GM18858 (cell line): ENCODE measurements around the gene CCNB3.

Source experiments
- ATAC-seq: cut with Tn5 transposase; IDR thresholded peaks from one replicate; pipeline ENCODE4 v1.9.1; 2021; ENCODE audit not compliant: unreplicated experiment

The CCNB3 gene

DNA sequence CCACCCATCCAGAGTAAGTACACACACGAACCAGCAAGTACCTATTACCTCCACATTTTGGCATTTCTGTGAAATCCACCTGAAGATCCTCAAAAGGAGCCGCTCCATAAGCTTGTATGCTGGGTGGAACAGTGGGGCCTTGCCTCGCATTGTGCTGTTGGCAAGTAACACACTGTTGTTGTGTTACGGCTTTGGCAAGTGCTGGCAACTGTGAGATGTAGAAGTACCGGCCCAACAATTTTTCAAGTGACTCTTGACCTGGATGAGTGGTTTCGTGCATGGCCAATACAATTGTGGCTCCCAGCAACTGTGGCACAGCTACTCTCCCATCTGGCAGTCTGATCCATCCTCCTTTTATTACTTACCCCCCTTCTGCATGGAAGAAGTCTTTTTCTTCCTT is 128.7 kb downstream of the CCNB3 start:
- ATAC-seq, result no peak

DNA sequence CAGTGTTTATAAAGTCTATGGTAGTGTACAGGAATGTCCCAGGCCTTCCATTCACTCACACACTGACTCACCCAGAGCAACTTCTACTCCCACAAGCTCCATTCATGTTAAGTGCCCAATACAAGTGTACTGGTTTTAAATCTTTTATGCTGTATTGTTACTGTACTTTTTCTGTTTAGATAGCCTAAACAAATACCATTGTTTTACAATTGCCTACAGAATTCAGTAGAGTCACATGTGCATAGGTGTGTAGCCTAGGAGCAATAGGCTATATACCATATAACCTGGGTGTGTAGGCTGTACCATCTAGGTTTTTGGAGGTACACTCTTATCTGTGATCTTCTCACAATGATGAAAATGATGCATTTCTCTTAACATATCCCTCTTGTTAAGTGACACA is 139.4 kb downstream of the CCNB3 start:
- ATAC-seq, result no peak

DNA sequence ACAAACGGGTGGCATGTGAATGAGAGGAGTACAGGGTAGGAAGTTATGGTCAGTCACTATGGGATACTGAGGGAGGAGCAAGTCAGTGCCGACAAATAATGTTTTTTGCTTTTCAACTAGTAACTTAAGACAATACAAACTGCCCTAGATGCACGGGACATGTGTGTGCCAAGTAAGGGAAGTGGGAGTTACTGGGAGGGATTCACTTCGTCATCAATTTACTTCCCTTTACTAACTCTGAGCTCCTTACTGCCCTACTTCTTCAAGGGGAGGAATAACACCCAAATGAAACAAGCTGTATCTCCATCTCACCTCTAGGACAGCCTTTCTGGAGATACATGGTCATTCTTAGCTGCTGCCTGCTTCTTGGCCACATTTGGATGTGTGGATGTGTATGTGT is 168.4 kb downstream of the CCNB3 start:
- no peak for ATAC-seq

DNA sequence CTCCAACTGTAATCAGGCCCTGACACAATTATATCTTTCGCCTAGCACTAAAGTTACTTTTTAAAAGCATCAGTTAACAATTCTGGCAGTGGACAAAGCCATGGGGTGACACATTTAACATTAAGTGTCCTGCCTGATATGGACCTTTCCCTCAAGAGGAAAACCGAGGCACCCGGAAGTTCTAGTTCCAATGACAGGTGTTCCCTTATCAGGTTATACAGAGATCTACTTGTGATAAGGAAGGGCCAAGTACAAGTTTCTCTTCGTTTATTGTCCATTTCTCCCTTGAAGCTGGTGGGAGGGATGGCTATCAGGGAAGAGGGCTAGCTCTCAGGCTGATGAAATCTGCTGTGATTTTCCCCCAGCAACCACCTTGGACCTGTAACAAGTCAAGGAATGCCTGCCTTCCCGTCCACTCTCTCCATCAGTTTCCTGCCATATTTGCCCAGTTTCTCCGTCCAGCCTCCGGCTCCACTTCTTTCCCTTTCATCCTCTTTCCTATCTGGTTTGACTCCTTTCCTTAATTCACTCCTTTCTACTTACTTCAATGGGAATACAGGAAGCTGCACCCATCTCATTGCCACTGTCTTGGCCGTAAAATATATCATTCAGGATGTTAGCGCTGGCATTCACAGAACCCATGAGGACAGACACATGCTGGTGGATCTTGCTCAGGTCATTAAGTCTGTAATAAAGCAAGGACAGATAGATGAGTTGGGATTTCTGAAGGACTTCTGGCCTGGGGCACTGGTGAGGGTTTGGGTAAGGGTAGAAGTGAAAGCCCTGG is 171.1 kb downstream of the CCNB3 start:
- no peak for ATAC-seq

DNA sequence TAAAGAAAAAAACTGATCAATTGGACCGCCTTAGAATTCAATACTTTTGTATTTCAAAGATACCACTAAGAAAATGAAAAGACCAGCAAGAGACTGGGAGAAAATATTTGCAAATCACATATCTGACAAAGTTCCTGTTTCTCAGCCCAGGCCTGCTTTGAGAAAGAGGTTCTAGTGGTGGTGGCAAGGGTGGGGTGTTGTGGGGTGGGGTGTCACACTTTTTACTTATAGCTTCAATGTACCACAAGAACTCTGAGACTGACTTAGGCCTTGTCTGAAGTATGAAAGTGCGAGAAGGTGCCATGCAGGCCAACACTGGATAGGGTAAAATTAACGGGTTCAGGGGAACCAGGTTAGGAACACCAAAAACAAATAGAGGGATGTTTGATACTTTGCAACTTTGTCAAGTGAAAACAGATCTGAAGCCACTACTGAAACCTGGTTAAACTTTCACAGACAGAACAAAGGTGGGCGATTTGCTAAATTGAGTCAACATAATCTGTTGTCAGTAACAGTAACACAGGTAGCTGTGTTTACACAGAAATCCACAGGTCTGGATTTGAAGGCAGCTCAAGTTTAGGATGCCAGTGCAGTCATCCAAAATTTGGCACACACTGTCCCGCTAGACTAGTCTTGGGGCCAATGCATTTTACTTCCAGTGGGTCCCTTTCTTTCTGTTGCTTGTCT is 177.3 kb downstream of the CCNB3 start:
- ATAC-seq, result no peak

DNA sequence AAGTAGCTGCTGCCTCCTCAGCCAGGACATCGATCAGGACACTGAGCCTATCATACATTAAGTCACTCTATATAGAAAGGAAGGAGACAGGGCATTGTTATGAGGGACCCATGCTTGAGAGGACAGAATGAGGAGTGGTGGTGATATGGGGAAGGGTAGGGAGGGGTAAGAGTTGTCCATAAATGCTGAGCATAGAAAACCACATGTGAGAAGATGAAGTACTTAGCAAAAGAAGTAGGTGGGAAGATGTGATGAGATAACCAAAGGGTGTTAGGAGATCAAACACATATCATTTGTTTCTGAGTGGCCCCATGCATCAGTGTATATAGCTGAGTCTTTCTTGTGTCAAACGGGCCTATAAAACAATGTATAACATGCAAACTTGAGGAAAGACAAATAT is 182.0 kb downstream of the CCNB3 start:
- no peak for ATAC-seq

DNA sequence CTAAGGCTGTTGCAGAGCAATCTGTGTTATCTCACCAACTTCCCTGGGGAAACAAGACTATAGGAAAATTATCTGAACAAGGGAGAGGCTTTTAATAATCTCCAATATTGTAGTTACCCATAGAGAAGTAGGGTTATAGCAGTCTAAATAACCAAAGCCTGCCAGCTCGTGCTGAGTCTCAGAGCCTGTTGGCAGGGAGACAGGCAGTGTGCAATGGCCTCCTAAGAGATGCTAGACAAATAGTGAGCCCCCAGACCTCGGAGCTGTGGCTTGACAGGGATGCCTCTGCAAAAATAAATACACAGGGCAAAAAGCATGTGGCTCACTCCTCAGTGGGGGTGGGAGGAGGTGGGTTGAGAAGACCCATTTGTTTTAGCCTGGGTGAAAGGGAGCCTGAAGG is 189.3 kb downstream of the CCNB3 start:
- ATAC-seq, result no peak
